Stimulated activated CD4-positive, alpha-beta T cell treated with anti-CD3 and anti-CD28 coated beads, Interleukin-15, amount 100 ng/mL, for 48 hours (primary cell): ENCODE results near the gene NEB.
"Not testable (repeated sequence)": the region's sequence is repeated elsewhere in the genome, so short reads cannot be mapped to it uniquely, and the experiment has no call there.

Experiments used
- DNase-seq, 2 donors: peaks; one replicate each; pipeline ENCODE4 v3.0.0-alpha.2; 2020; ENCODE audit warnings: low read depth in 2 of 2

NEB gene

DNA sequence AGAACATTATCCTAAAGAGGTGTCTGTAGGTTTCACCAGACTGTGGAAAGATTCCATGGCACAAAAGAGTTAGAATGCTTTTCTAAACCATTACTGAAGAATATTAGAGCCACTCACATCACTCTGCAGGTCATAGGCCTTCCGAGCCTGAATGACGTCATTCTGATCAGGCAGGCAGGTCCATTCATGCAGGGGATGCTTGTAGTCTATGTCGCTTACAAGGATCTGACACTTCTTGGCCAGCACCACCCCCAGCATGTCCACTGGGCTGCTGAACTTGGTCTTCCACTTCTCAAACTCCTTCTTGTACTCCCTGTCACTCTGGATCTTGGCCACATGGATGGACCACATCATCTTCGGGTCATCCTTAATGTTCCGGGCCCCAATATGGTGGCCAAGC lies 120.1 kb downstream of the NEB start:
- DNase-seq = no peak

GRCh38 chr2:151611351-151611750 lies 122.9 kb downstream of the NEB start:
- no peak for DNase-seq

GRCh38 chr2:151610310-151610709 lies 124.0 kb downstream of the NEB start:
- no peak for DNase-seq

DNA sequence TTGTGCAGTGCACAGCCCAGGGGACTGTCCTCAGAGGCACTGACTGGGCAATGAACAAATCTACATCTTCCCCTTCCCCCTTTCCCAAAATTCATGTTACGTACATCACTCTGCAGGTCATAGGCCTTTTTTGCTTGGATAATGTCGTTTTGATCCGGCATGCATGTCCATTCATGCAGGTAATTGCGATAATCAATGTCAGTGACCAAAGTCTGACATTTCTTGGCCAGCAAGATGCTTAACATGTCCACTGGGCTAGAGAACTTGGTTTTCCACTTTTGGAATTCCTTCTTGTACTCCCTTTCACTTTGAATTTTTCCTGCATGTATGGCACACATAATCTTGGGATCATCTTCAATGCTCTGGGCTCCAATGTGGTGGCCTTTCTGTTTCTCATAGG lies 124.6 kb downstream of the NEB start:
- DNase-seq = no peak

DNA sequence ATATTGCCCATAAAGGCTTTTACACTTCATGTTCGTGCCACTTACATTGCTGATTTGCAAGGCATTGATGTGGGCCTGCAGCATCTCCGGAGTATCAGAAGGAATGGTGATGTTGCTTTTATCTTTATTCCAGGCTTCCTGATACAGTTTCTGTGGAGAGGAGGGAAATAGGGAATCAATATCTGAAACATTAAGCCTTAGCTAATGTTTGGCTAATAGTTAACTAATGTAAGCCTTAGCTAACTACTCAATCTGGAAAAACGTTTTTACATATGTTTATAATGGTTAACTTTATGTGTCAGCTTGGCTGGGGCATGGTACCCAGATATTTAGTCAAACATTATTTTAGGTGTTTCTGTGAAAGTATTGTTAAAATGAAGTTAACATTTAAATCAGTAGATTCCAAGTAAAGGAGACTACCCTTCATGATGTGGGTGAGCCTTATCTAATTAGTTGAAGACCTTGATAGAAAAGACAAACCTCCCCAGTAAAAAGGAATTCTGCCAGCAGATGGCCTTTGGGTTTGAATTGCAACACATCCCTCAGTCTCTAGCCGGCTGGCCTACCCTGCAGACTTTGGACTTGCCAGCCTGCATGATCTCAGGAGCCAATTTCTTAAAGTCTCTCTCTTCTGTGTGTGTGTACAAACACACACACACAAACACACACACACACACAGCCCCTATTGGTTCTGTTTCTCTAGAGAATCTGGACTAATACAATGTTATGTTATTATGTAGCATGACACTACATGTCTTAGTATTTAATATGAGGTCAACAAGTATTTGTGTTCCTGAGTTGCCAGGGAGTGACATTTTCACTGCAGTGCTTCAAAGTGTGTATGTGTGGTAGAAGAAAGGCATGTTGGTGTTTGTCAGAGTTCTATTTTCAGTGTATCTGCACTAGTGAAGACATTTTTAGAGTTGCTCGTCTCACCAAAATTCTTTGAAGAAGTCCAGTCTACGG lies 126.5 kb downstream of the NEB start:
- not testable (repeated sequence) for DNase-seq

GRCh38 chr2:151603530-151603929 lies 130.7 kb downstream of the NEB start:
- DNase-seq = not testable (repeated sequence)

DNA sequence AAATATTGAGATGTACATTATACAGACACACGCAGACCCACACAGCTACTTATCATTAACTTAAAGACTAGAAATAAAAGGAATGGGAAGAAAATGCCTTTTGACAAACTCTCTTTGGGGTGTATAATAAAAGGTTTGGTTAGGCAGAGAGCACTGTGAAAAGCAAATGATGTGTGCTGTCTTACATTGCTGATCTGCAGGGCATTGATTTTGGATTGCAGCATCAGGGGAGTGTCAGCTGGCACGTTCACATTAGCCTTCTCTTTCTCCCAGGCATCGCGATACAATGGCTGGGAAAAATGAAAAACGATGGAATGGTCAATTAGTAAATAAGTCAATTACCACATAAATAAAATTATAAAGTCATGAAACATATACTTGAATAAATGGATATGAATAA lies 131.9 kb downstream of the NEB start:
- not testable (repeated sequence) for DNase-seq

- DNase-seq = not testable (repeated sequence)
These were observed 132.5 kb downstream of the NEB start for GRCh38 chr2:151601803-151602202.

- not testable (repeated sequence) for DNase-seq
These were observed 137.2 kb downstream of the NEB start for GRCh38 chr2:151596903-151597608.

GRCh38 chr2:151591908-151592255 lies 142.4 kb downstream of the NEB start:
- not testable (repeated sequence) for DNase-seq

GRCh38 chr2:151591250-151591907 lies 142.9 kb downstream of the NEB start:
- DNase-seq = not testable (repeated sequence)

DNA sequence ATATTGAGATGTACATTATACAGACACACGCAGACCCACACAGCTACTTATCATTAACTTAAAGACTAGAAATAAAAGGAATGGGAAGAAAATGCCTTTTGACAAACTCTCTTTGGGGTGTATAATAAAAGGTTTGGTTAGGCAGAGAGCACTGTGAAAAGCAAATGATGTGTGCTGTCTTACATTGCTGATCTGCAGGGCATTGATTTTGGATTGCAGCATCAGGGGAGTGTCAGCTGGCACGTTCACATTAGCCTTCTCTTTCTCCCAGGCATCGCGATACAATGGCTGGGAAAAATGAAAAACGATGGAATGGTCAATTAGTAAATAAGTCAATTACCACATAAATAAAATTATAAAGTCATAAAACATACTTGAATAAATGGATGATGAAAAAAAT lies 153.0 kb downstream of the NEB start:
- DNase-seq = not testable (repeated sequence)

DNA sequence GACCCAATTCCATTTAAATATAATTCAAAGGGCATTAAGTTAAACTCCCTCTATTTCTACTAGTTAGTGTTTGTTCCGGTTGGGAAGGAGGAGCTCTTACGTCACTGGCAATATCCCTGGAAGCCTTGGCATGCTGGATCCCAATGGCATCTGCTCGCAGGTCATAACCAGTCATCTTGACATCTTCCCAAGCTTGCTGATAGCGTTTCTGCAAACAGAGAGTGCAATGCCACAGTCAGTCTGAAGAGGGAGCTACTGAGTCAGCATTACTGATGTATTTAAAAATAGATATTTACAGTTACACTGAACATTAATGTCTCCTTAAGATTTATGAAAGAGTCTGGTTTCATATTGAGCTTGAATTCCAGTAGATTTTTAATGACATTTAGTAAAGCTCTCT lies 153.6 kb downstream of the NEB start:
- DNase-seq = not testable (repeated sequence)

DNA sequence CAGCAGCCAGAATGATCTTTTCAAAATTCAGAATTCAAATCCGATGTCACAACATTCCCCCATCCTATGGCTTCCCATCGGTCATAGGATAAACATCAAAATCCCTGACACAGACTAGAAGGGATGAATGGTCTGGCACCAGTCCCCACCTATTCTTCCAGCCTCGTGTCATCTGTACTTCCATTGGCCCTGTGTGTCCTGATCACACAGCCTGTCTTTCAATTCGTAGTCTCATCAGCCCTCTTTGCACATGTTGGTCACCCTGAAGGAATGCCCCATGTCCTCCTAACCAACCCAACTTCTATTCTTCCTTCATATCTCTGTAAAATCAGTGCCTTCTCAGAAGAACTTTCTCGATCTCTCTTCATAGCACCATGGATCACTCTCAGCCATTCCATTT lies 157.2 kb downstream of the NEB start:
- DNase-seq = no peak

DNA sequence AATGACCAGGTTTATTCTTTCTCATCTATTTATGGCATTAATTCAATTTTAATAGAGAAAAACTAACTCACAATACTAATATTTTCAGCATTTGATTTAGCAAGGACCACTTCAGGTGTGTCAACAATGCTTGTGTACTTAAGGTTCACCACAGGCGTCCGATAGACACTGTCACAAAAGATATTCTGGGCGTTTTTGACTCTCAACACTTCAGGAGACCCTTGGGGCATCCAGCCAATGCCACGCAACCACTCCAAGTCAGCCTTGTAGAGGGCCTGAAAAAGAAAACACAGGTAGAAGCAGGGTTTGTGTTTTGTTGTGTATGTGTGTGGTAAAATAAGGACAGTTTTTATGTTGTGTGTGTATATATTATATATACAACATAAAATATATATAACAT lies 158.2 kb downstream of the NEB start:
- no peak for DNase-seq

GRCh38 chr2:151575338-151575737 lies 158.9 kb downstream of the NEB start:
- no peak for DNase-seq

- DNase-seq = no peak
These were observed 164.1 kb downstream of the NEB start for GRCh38 chr2:151570191-151570590.

DNA sequence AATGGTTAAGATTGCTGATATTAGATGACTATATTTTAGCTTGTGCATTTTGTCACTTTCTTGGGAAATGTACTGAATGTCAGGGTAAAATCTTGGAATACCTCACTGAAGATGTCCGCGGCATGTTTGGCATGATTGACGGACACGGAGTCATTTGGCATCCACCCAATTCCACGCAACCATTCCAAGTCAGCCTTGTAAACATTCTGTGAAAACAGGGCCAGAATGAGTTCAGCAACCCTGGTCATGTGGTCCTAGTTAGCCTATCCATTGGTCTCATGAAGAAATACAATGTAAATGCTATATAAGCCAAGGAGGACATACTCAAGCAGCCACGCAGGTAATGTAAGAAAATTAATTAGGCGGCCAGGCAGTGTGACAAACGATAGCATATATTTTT lies 165.1 kb downstream of the NEB start:
- DNase-seq = no peak

DNA sequence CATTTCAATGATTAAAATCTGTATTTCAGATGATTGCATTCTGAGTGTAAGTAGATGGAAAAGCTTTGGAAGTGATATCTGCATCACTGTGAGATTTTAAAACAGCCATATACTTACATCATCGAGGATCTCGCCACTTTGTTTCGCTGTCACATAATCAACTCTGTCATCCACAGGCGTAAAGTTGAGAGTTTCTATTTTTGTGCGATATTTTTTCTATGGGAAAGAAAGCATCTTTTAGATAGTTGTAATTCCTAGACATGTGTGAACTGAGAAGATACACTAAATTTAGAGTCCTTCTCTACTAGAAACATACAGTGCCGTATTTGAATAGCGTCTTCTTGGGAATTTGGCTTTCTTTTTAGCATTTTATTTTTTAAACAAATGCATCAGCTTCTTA lies 165.8 kb downstream of the NEB start:
- no peak for DNase-seq

- DNase-seq = no peak
These were observed 167.3 kb downstream of the NEB start for GRCh38 chr2:151567006-151567405.

DNA sequence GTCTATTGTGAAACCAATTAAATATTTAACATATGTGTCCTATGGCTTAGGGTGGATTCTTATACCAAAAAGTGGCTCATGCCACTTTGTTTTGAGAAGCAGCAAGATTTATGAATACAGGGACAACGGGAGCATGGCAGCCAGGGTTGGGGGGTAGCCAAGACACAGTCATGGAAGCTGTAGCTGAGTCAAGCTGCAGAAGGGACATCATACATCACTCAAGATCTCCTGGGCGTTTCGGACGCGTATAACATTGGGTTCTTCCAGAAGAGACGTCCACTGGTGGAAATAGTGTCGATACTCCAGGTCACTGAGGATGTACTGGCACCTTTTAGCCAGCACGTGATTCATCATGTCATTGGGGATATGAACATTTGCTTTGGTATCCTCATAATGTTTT lies 171.9 kb downstream of the NEB start:
- DNase-seq = no peak

DNA sequence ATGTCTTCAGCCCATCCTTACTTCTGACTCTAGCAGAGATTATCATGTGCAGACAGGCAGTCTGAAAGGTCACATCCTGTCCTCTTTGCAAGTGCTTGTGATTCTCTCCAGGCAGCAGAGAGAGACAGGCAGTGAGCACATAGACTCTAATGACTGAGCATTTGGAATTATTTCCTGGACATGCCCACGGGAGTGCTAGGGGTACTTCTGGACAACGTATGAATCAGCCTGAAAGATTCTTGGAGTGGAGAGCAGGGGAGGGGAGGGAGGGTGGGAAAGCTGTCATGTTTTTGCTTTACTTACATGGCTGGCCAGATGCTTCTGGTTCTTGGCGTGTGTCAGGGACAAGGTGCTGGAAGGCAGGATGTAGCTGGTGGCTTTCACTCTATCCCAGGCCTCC lies 174.0 kb downstream of the NEB start:
- DNase-seq = no peak
